LNCaP clone FGC (cell line): Measurements from ENCODE around the gene NCAPG2.

Source experiments
- DNase-seq: peaks from one replicate; pipeline ENCODE4 v3.0.0-alpha.2; 2011; ENCODE audit warnings: low read depth
- H3K4me3 ChIP-seq: 2 replicates; pipeline ENCODE4 v1.5.1; 2011; ENCODE audit warnings: mild to moderate bottlenecking, low read depth, low read length, control low read depth
- TF ChIP-seq, protein P1 (sequence below): IDR thresholded peaks from 2 replicates; pipeline ENCODE4 v1.5.1; 2012; ENCODE audit warnings: mild to moderate bottlenecking; ENCODE audit not compliant: control insufficient read depth, insufficient read depth; ENCODE audit errors: extremely low read depth

Gene NCAPG2

DNA sequence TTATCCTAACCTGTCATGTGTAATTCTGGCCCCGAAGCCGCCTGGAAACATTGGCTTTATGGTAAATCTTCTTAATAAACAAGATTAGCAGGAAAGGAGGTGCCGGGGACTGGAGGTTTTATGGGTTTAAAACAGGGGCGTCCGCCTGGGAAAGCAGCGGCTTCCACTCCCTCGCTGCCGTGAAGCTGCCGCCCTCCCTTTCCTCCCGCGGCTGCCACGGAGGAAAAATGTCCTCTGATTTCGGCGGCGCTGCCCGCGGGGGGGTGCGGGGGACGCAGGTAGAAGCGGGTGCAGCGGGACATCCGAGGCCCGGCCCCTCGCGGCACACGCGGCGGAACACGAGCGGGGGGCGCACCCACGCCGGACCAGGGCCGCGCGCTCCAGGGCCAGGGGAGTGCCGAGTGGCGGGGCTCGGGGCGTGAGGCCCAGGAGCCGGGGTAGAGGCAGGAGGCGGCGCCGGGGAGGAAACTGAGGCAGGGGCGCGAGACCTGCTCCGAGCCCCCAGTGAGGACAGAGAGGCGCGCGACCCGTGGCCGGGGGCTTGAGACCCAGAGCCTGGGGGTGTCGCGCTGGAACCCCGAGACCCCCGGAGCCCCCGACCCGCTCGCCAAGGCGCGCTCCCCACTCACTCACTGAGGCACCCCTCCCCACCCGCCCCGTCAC lies 118.0 kb downstream of the NCAPG2 start:
- no peak for DNase-seq
- no peak overlapping the region for H3K4me3 ChIP-seq
- TF ChIP-seq, protein P1, sequence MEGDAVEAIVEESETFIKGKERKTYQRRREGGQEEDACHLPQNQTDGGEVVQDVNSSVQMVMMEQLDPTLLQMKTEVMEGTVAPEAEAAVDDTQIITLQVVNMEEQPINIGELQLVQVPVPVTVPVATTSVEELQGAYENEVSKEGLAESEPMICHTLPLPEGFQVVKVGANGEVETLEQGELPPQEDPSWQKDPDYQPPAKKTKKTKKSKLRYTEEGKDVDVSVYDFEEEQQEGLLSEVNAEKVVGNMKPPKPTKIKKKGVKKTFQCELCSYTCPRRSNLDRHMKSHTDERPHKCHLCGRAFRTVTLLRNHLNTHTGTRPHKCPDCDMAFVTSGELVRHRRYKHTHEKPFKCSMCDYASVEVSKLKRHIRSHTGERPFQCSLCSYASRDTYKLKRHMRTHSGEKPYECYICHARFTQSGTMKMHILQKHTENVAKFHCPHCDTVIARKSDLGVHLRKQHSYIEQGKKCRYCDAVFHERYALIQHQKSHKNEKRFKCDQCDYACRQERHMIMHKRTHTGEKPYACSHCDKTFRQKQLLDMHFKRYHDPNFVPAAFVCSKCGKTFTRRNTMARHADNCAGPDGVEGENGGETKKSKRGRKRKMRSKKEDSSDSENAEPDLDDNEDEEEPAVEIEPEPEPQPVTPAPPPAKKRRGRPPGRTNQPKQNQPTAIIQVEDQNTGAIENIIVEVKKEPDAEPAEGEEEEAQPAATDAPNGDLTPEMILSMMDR = no peak

DNA sequence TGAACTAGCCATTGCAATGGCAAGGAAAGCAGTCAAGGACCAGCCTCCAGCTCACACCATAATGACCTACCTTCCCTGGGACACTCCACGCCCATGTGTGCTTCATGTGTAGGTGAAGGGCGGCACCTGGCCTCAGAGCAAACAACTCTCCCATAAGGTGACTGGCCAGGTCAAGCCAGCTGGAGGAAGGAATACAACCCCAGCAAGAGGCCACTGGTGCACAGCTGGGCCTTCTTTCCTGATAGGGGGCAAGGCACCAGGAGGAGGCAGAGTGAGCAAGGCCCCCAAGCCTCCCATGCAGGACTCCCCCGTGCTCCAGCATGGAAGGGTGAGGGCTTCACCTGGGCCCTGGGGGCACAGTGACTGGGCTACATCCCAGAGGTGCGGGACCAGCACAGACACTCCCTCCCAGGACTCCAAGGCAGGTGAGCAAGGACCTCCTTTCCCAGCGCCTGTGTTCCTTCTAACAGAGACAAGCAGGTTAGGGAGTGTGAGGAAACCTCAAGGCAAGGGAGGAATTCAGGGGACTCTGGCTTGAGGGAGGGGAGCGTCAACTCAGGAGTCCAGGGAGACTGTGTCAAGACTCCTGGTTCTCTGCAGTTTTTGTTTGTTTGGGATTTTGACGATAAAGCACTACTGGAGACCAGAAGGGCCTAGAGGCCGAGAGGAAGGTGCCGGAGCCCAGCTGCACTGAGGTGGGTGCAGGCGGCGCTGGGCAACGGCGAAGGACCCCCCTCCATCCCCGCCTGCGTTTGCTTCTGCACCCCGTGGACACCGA lies 118.7 kb downstream of the NCAPG2 start:
- no peak overlapping the region for H3K4me3 ChIP-seq
- TF ChIP-seq, protein P1 = no peak
- no peak for DNase-seq

DNA sequence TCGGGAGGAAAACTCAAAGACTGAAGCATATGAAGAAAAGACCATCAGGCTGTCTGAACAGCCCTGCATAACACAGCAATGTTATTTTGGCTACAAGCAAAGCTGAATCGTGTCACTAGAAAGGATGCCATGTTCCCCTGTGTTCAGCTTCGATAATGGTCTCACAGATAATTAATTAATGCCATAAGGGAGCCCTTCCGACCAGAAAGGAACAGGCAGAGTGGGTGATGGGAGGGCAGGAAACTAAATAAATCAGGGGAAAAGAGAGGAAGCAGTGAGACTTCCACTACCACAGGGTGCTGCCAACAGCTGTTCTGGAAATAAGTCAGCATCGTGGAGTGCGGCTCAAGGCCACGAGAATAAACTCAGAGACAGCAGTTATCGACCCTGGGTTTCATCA lies 120.2 kb downstream of the NCAPG2 start:
- TF ChIP-seq, protein P1 = no peak
- H3K4me3 ChIP-seq = no peak overlapping the region
- DNase-seq = no peak

DNA sequence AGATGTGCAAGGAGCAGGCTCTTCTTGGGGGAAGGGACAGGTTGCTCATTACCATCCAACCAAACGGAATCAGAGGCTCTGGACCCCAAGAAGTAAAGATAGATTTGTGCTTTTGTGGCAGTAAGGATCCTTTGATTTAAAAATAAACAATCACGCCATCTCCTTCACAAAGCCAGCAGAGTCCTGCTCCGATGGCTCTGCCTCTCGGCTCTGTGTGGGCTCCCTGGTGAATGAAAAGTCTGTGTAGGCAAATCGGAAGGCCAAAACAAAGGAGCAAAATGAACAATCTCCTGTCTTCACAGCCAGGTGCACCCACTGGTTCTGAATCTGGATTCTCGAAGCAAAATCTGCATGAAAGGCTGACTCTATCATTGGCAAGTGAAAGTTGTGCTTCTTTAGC lies 120.8 kb downstream of the NCAPG2 start:
- TF ChIP-seq, protein P1 = no peak

DNA sequence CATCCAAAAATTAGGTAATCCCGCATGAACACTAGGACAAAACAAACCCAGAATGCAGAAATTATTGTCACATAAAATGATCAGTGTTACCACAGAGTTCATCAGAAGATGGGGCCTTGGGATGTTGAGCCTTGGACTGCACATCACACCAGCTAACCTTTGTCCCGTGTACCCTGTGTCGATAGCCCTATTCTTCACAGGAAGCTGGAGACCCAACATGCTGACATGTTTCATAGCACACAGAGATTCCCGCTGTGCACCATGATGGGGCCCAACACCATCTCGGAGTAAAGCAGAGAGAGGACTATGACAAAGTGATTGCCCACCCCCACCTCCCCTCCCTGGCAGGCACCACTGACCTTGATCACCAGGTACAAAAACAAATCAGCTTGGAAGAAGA lies 121.5 kb downstream of the NCAPG2 start:
- no peak overlapping the region for H3K4me3 ChIP-seq
- TF ChIP-seq, protein P1 = no peak
- DNase-seq = no peak

More for the DNA sequence above, 120.8 kb downstream of the NCAPG2 start:
- no peak overlapping the region for H3K4me3 ChIP-seq
- DNase-seq = no peak

DNA sequence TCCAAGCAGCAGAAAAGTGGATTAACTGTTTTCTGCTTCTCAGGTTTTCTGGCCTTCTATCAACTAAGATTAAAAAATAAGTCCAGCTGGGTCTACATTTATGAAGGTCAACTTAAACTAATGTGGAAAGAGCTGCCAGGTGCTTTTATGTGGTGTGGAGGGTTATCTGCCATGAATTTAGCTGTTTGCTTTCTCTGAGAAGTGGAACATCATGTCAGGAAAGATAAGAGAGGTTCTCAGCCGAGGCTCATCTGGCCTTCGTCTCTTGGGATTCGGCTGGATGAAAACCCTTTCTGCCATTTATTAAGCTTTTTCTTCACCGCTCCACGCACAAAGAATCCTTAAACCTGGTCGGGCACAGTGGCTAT lies 122.5 kb downstream of the NCAPG2 start:
- H3K4me3 ChIP-seq = no peak overlapping the region
- DNase-seq = no peak
- TF ChIP-seq, protein P1 = no peak
